HCT116 (cell line): ENCODE measurements around the gene PSEN2. TPM values are rescaled to one million over a fixed set of nuclear protein-coding genes. Genes with fewer than 3 reads are reported as not detected.

Source experiments
- ATAC-seq: fragments of 200-7000 bp; cut with Tn5 transposase; 2 replicates; pipeline ENCODE4 v1.9.1; 2020; ENCODE audit warnings: mild to moderate bottlenecking, moderate library complexity
- BruUV-seq: library from RNA; stranded (reverse); fragments of 400-500 nt; replicated peaks from 2 replicates; lab custom pipeline; 2021; lab: Mats Ljungman, UMichigan
- CTCF ChIA-PET: fragments of 300-600 bp; sonication (Branson Sonifier 250); formaldehyde crosslinking; loops from one replicate; lab custom pipeline; 2021; ENCODE audit warnings: antibody characterized with exemption; lab: Charles Lee
- POLR2A ChIA-PET: fragments of 300-600, 350-600 bp; sonication (Branson Sonifier 250); formaldehyde crosslinking; loops from one replicate; lab custom pipeline; 2021; ENCODE audit warnings: antibody characterized with exemption; lab: Charles Lee
- RAD21 ChIA-PET, 2 experiments: fragments of 300-600 bp; sonication (Branson Sonifier 250); formaldehyde crosslinking; loops; one replicate each; lab custom pipeline; 2023; ENCODE audit warnings: low total read pairs in 2 of 2; ENCODE audit not compliant: uncharacterized antibody in 2 of 2, unreplicated experiment in 2 of 2, low non-redundant PET in 1 of 2; lab: Charles Lee
- DNase-seq: peaks from one replicate; pipeline ENCODE4 v3.0.0-alpha.2; 2010; ENCODE audit warnings: low read depth, low spot score
- H2AFZ ChIP-seq: fragments of 200-600 bp; shearing (Covaris generic), sonication (generic); 2 replicates; pipeline ENCODE4 v1.6.1; 2017; ENCODE audit warnings: low read depth, mixed run types, mixed read lengths, antibody characterized with exemption, low read length; ENCODE audit not compliant: poor library complexity, severe bottlenecking
- H3K27ac ChIP-seq: 2 replicates; pipeline ENCODE4 v1.5.1; 2012; ENCODE audit warnings: low read depth, low read length
- H3K27me3 ChIP-seq: fragments of 200-600 bp; sonication (generic); 2 replicates; pipeline ENCODE4 v1.6.1; 2016; ENCODE audit warnings: mixed run types, low read length, mixed read lengths; ENCODE audit not compliant: insufficient read depth
- H3K36me3 ChIP-seq, 2 experiments: fragments of 200-500 bp in 1 of 2; fragments of 200-600 bp in 1 of 2; sonication (Bioruptor generic) in 1 of 2; sonication (generic) in 1 of 2; 2 replicates each; pipeline versions ENCODE4 v1.5.1 to v1.6.1; 2014 to 2016; ENCODE audit warnings: low read length in 2 of 2, inconsistent platforms in 1 of 2, mixed read lengths in 1 of 2, mixed run types in 1 of 2; ENCODE audit not compliant: insufficient read depth in 2 of 2, control insufficient read depth in 1 of 2
- H3K4me1 ChIP-seq, 2 experiments: fragments of 200-600 bp in 1 of 2; sonication (generic) in 1 of 2; 2 replicates each; pipeline versions ENCODE4 v1.5.1 to v1.6.1; 2012 to 2017; ENCODE audit warnings: low read length in 2 of 2, inconsistent platforms in 1 of 2, mild to moderate bottlenecking in 1 of 2, mixed read lengths in 1 of 2, mixed run types in 1 of 2, moderate library complexity in 1 of 2; ENCODE audit not compliant: insufficient read depth in 2 of 2, control insufficient read depth in 1 of 2
- H3K4me2 ChIP-seq: fragments of 200-600 bp; sonication (generic); 2 replicates; pipeline ENCODE4 v1.6.1; 2017; ENCODE audit warnings: mixed run types, low read length, mixed read lengths
- H3K4me3 ChIP-seq, 2 experiments: fragments of 200-600 bp in 1 of 2; sonication (generic) in 1 of 2; replicated peaks in 1 of 2; 2 replicates each; pipeline ENCODE4 v1.5.1; 2011 to 2016; ENCODE audit warnings: low read length in 2 of 2, control low read depth in 1 of 2, low read depth in 1 of 2, mild to moderate bottlenecking in 1 of 2, mixed read lengths in 1 of 2, mixed run types in 1 of 2
- H3K79me2 ChIP-seq: fragments of 200-600 bp; sonication (generic); 2 replicates; pipeline ENCODE4 v1.6.1; 2017; ENCODE audit warnings: mild to moderate bottlenecking, mixed run types, low read length, moderate library complexity, mixed read lengths; ENCODE audit not compliant: insufficient read depth
- H3K9ac ChIP-seq: fragments of 200-600 bp; sonication (generic); 2 replicates; pipeline ENCODE4 v1.6.1; 2016; ENCODE audit warnings: low read length, mixed read lengths
- H3K9me2 ChIP-seq: fragments of 200-600 bp; sonication (generic), shearing (Covaris generic); 2 replicates; pipeline ENCODE4 v1.6.1; 2017; ENCODE audit warnings: mixed run types, mild to moderate bottlenecking, moderate library complexity; ENCODE audit not compliant: insufficient read depth
- H3K9me3 ChIP-seq, 2 experiments: fragments of 200-500 bp in 1 of 2; fragments of 200-600 bp in 1 of 2; sonication (Bioruptor generic) in 1 of 2; sonication (generic) in 1 of 2; 2 replicates each; pipeline ENCODE4 v1.6.1; 2014 to 2017; ENCODE audit warnings: low read length in 2 of 2, mixed read lengths in 2 of 2, inconsistent platforms in 1 of 2, low read depth in 1 of 2, mild to moderate bottlenecking in 1 of 2, mixed run types in 1 of 2, moderate library complexity in 1 of 2; ENCODE audit not compliant: control insufficient read depth in 1 of 2, insufficient read depth in 1 of 2
- H4K20me1 ChIP-seq: fragments of 200-600 bp; sonication (generic), shearing (Covaris generic); 2 replicates; pipeline ENCODE4 v1.6.1; 2017; ENCODE audit warnings: mixed run types, mild to moderate bottlenecking, moderate library complexity; ENCODE audit not compliant: insufficient read depth
- ATF3 ChIP-seq: IDR thresholded peaks from 2 replicates; pipeline ENCODE4 v1.6.1; 2012
- CBX3 ChIP-seq: IDR thresholded peaks from 2 replicates; pipeline ENCODE4 v1.6.1; 2012; ENCODE audit warnings: low read depth
- CEBPB ChIP-seq: IDR thresholded peaks from 2 replicates; pipeline ENCODE4 v1.6.1; 2012; ENCODE audit warnings: low read depth
- CTCF ChIP-seq, 3 experiments: fragments of 200-600 bp in 1 of 3; sonication (generic) in 1 of 3; IDR thresholded peaks in 2 of 3; conservative IDR thresholded peaks in 1 of 3; 2 replicates each; pipeline ENCODE4 v1.5.1; 2012 to 2017; ENCODE audit warnings: low read depth in 2 of 3, low read length in 2 of 3, antibody characterized with exemption in 1 of 3, borderline replicate concordance in 1 of 3, control low read depth in 1 of 3, mild to moderate bottlenecking in 1 of 3, mixed read lengths in 1 of 3, mixed run types in 1 of 3, moderate library complexity in 1 of 3; ENCODE audit not compliant: insufficient read depth in 1 of 3
- ELF1 ChIP-seq: IDR thresholded peaks from 2 replicates; pipeline ENCODE4 v1.6.1; 2012; ENCODE audit warnings: low read depth, borderline replicate concordance
- EZH2 ChIP-seq: fragments of 200-600 bp; sonication (generic); IDR thresholded peaks from 2 replicates; pipeline ENCODE4 v1.6.1; 2017; ENCODE audit warnings: antibody characterized with exemption, mixed run types
- EZH2phosphoT487 ChIP-seq: fragments of 200-600 bp; IDR thresholded peaks from 2 replicates; pipeline ENCODE4 v1.6.1; 2018; ENCODE audit warnings: antibody characterized with exemption, borderline replicate concordance
- FOSL1 ChIP-seq: IDR thresholded peaks from 2 replicates; pipeline ENCODE4 v1.6.1; 2012; ENCODE audit warnings: low read depth
- JUND ChIP-seq: IDR thresholded peaks from 2 replicates; pipeline ENCODE4 v1.6.1; 2012
- MAX ChIP-seq: IDR thresholded peaks from 2 replicates; pipeline ENCODE4 v1.6.1; 2012
- POLR2A ChIP-seq: IDR thresholded peaks from 2 replicates; pipeline ENCODE4 v1.7.0; 2011; ENCODE audit warnings: borderline replicate concordance; ENCODE audit not compliant: insufficient read depth, insufficient read length; ENCODE audit errors: extremely low read depth
- POLR2AphosphoS5 ChIP-seq: IDR thresholded peaks from 2 replicates; pipeline ENCODE4 v1.6.1; 2011; ENCODE audit warnings: mild to moderate bottlenecking, low read depth, low read length, moderate library complexity
- REST ChIP-seq: IDR thresholded peaks from 2 replicates; pipeline ENCODE4 v1.6.1; 2012; ENCODE audit warnings: low read depth
- SIN3A ChIP-seq: IDR thresholded peaks from 2 replicates; pipeline ENCODE4 v1.6.1; 2012; ENCODE audit warnings: low read depth
- SP1 ChIP-seq: IDR thresholded peaks from 2 replicates; pipeline ENCODE4 v1.6.1; 2012; ENCODE audit warnings: low read depth
- SRF ChIP-seq: IDR thresholded peaks from 2 replicates; pipeline ENCODE4 v1.6.1; 2012; ENCODE audit warnings: low read depth
- ZBTB33 ChIP-seq: IDR thresholded peaks from 2 replicates; pipeline ENCODE4 v1.6.1; 2011; ENCODE audit warnings: mild to moderate bottlenecking, low read length, moderate library complexity; ENCODE audit not compliant: insufficient replicate concordance; ENCODE audit errors: extremely low read depth
- intact Hi-C: fragments of 100-400 bp; cut with micrococcal nuclease; formaldehyde crosslinking; loops from 2 replicates; pipeline ENCODE4 v1.10.0; 2022
- total RNA-seq: library from RNA; stranded (reverse); gene quantifications from one replicate; pipeline ENCODE4 v1.2.1, GENCODE V29; 2021; ENCODE audit not compliant: unreplicated experiment

PSEN2 gene
- total RNA-seq, 1 experiment from 2014 or later = 28.5 TPM

- no peaks in the 10 kb centered on the region for H3K9me2 ChIP-seq
- BruUV-seq = no TSS peak
- no peak overlapping the region for H3K4me3 ChIP-seq
- H3K27me3 ChIP-seq = no peaks in the 10 kb centered on the region
- intact Hi-C loops = no loop called here
- DNase-seq (no peak), ATAC-seq (no peak)
- no peak overlapping the region for H3K27ac ChIP-seq
- H3K9me3 ChIP-seq = no peaks in the 10 kb centered on the region
- ChIA-PET POLR2A (no interaction called here), CTCF (no interaction called here), RAD21 (interaction anchor here in 1 of 2 experiments (0.7 kb wide), 1 partner anchor 315 kb away, joined by 3 read pairs; no protein-coding TSS in a partner anchor)
- H3K4me2 ChIP-seq = no peak overlapping the region
- no peaks in the 10 kb centered on the region for H3K79me2 ChIP-seq
- H3K4me1 ChIP-seq = peaks cover 0 to 9% of the 10 kb centered on the region in 2 experiments; a peak in 2 of 4 replicates
- H3K9ac ChIP-seq = no peak overlapping the region
- H3K36me3 ChIP-seq = peaks cover 6 to 20% of the 10 kb centered on the region in 2 experiments; a peak in 3 of 4 replicates
- H4K20me1 ChIP-seq = no peaks in the 10 kb centered on the region
- TF ChIP-seq POLR2AphosphoS5 = no peak
- no peak for TF ChIP-seq ATF3
- no peak for TF ChIP-seq CEBPB
- no peak for TF ChIP-seq POLR2A
- no peak for TF ChIP-seq EZH2
- TF ChIP-seq EZH2phosphoT487 = no peak
- TF ChIP-seq CTCF (IDR thresholded peaks at IDR 0.05 in 2 of 3, conservative IDR thresholded peaks at IDR 0.05 in 1 of 3; ENCODE audit: borderline replicate concordance in 1 of 3, insufficient read depth in 1 of 3, low read depth in 2 of 3, low read length in 2 of 3) = no peak
- TF ChIP-seq REST = no peak
- no peak for TF ChIP-seq SIN3A
- TF ChIP-seq SP1 = no peak
- TF ChIP-seq SRF = no peak
- no peak for TF ChIP-seq ELF1
- no peak for TF ChIP-seq ZBTB33
- no peak for TF ChIP-seq CBX3
- no peak for TF ChIP-seq FOSL1
- no peak for TF ChIP-seq JUND
- no peak for TF ChIP-seq MAX
- no peak overlapping the region for H2AFZ ChIP-seq
Observed at GRCh38 chr1:226884966-226885820, 14.8 kb downstream of the PSEN2 start.
